Right lobe of liver (tissue), 4 donors: Measurements from ENCODE around the gene RDH11.

Source experiments
- CTCF ChIP-seq, 4 donors: fragments of 200-600 bp in 3 of 4; fragments of 450-650 bp in 1 of 4; IDR thresholded peaks; one replicate each; pipeline versions ENCODE4 v1.5.1 to v1.8.0; 2016 to 2022; ENCODE audit warnings: antibody characterized with exemption in 4 of 4, mild to moderate bottlenecking in 2 of 4
- POLR2A ChIP-seq: fragments of 450-650 bp; IDR thresholded peaks from one replicate; pipeline ENCODE4 v1.6.1; 2017; ENCODE audit warnings: antibody characterized with exemption, mild to moderate bottlenecking
- donor health status: DM: no; HTN: no; CAD: no.
- donor health status: DM: no; HTN: no; CAD: no.
- donor health status: DM: no; HTN: yes; CAD: no.

DNA sequence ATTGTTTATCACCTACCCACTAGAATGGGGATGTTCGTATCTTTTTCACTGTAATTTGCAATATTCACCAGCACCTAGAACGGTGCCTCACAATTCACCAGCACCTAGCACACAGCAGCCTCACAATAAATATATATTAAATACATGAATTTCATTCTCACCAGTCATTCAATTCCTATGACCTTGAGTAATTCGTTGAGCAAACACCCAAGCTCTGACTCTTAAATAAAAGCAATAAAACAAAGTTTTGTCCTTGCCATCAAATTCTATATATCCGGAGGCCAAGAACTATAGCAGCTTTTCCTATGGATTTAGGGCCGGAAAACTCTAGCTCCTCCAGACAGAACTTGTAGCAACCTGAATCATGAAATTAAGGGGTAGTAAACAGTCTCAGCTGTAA is 22.1 kb downstream of the RDH11 start:
- TF ChIP-seq CTCF (IDR thresholded peaks at IDR 0.05) (no peak), POLR2A (no peak)
